NB4 (cell line): Measurements from ENCODE around the gene TBX10.
"Not testable (repeated sequence)": the region's sequence is repeated elsewhere in the genome, so short reads cannot be mapped to it uniquely, and the experiment has no call there.

Experiments used
- MYC ChIP-seq: IDR thresholded peaks from 2 replicates; pipeline ENCODE4 v1.6.1; 2011; ENCODE audit warnings: low read depth, low read length
- POLR2A ChIP-seq: IDR thresholded peaks from 2 replicates; pipeline ENCODE4 v1.6.1; 2011; ENCODE audit warnings: mild to moderate bottlenecking; ENCODE audit not compliant: insufficient read length; ENCODE audit errors: extremely low read depth
- TF ChIP-seq, protein P1 (sequence below): IDR thresholded peaks from one replicate; pipeline ENCODE4 v1.5.1; 2012; ENCODE audit warnings: low read depth, low read length
- TF ChIP-seq, protein P2 (sequence below): IDR thresholded peaks from 2 replicates; pipeline ENCODE4 v1.6.1; 2011; ENCODE audit warnings: low read depth, low read length

DNA sequence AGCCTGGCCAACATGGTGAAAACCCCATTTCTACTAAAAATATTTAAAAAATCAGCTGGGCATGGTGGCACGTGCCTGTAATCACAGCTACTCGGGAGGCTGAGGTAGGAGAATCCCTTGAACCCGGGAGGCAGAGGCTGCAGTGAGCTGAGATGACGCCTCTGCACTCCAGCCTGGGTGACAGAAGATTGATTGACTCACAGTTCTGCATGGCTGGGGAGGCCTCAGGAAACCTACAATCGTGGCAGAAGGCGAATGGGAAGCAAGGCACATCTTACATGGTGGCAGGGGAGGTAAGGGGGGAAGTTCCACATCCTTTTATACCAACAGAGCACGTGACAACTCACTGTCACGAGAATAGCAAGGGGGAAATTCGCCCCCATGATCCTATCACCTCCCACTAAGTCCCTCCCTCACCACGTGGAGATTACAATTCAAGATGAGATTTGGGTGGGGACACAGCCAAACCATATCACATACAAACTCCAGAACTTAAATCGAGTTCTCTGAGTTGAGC lies 50.6 kb downstream of the TBX10 start:
- TF ChIP-seq, protein P1, sequence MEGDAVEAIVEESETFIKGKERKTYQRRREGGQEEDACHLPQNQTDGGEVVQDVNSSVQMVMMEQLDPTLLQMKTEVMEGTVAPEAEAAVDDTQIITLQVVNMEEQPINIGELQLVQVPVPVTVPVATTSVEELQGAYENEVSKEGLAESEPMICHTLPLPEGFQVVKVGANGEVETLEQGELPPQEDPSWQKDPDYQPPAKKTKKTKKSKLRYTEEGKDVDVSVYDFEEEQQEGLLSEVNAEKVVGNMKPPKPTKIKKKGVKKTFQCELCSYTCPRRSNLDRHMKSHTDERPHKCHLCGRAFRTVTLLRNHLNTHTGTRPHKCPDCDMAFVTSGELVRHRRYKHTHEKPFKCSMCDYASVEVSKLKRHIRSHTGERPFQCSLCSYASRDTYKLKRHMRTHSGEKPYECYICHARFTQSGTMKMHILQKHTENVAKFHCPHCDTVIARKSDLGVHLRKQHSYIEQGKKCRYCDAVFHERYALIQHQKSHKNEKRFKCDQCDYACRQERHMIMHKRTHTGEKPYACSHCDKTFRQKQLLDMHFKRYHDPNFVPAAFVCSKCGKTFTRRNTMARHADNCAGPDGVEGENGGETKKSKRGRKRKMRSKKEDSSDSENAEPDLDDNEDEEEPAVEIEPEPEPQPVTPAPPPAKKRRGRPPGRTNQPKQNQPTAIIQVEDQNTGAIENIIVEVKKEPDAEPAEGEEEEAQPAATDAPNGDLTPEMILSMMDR: not testable (repeated sequence)
- TF ChIP-seq, protein P2, sequence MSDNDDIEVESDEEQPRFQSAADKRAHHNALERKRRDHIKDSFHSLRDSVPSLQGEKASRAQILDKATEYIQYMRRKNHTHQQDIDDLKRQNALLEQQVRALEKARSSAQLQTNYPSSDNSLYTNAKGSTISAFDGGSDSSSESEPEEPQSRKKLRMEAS: not testable (repeated sequence)
- not testable (repeated sequence) for TF ChIP-seq POLR2A, MYC
